Endothelial cell of umbilical vein (primary cell): Measurements from ENCODE around the gene AADAC. TPM values are rescaled to one million over a fixed set of nuclear protein-coding genes. Genes with fewer than 3 reads are reported as not detected.

Source experiments
- BruUV-seq: library from RNA; stranded (reverse); fragments of 400-500 nt; replicated peaks from 2 replicates; lab custom pipeline; 2021; lab: Mats Ljungman, UMichigan
- CTCF ChIA-PET: fragments of 300-600, 350-600 bp; sonication (Branson Sonifier 250); formaldehyde crosslinking; loops from one replicate; lab custom pipeline; 2021; ENCODE audit warnings: antibody characterized with exemption, inconsistent platforms; lab: Charles Lee
- POLR2A ChIA-PET: fragments of 300-600, 350-600 bp; sonication (Branson Sonifier 250); formaldehyde crosslinking; loops from one replicate; lab custom pipeline; 2021; ENCODE audit warnings: antibody characterized with exemption, inconsistent platforms; lab: Charles Lee
- DNase-seq: peaks from one replicate; pipeline ENCODE4 v3.0.0-alpha.2; 2011; ENCODE audit warnings: low read depth, low spot score
- FAIRE-seq: peaks from 2 replicates; lab custom pipeline; 2011; peaks lifted over from hg19 to GRCh38; lab: Jason Lieb, UNC
- H2AFZ ChIP-seq: 2 replicates; pipeline ENCODE4 v1.6.0; 2012; ENCODE audit warnings: low read depth, low read length, control low read depth, inconsistent platforms
- H3K27ac ChIP-seq: 2 replicates; pipeline ENCODE4 v1.5.1; 2011; ENCODE audit warnings: low read depth, mild to moderate bottlenecking, control low read depth, low read length, moderate library complexity; ENCODE audit not compliant: insufficient read depth
- H3K27me3 ChIP-seq, 2 experiments: 2 replicates each; pipeline versions ENCODE4 v1.6.0 to v1.6.1; 2011; ENCODE audit warnings: low read length in 2 of 2, mixed read lengths in 1 of 2; ENCODE audit not compliant: control insufficient read depth in 2 of 2, insufficient read depth in 2 of 2
- H3K36me3 ChIP-seq, 2 experiments: 2 replicates in 1 of 2; 3 replicates in 1 of 2; pipeline ENCODE4 v1.5.1; 2011; ENCODE audit warnings: low read length in 2 of 2, mild to moderate bottlenecking in 1 of 2, moderate library complexity in 1 of 2; ENCODE audit not compliant: control insufficient read depth in 2 of 2, insufficient read depth in 2 of 2; ENCODE audit errors: extremely low read depth in 1 of 2
- H3K4me1 ChIP-seq: 3 replicates; pipeline ENCODE4 v1.5.1; 2011; ENCODE audit warnings: mild to moderate bottlenecking, low read length; ENCODE audit not compliant: control insufficient read depth, insufficient read depth; ENCODE audit errors: extremely low read depth
- H3K4me2 ChIP-seq: 2 replicates; pipeline ENCODE4 v1.6.1; 2011; ENCODE audit warnings: low read length, control low read depth, mixed read lengths; ENCODE audit not compliant: insufficient read depth
- H3K4me3 ChIP-seq, 3 experiments: fragments of 200-600 bp in 1 of 3; sonication (generic), shearing (Covaris generic) in 1 of 3; replicated peaks in 1 of 3; 2 replicates each; pipeline ENCODE4 v1.5.1; 2011 to 2016; ENCODE audit warnings: control low read depth in 3 of 3, low read length in 3 of 3, mild to moderate bottlenecking in 2 of 3, inconsistent platforms in 1 of 3, low read depth in 1 of 3, moderate library complexity in 1 of 3; ENCODE audit not compliant: insufficient read depth in 1 of 3
- H3K79me2 ChIP-seq: 2 replicates; pipeline ENCODE4 v1.6.0; 2012; ENCODE audit warnings: low read length, inconsistent platforms; ENCODE audit not compliant: control insufficient read depth, insufficient read depth
- H3K9ac ChIP-seq: replicated peaks from 2 replicates; pipeline ENCODE3; 2011; ENCODE audit warnings: low read length, control low read depth; ENCODE audit not compliant: insufficient read depth; ENCODE audit errors: extremely low read depth
- H3K9me1 ChIP-seq: replicated peaks from 3 replicates; pipeline ENCODE4 v1.6.0; 2011; ENCODE audit warnings: mild to moderate bottlenecking, low read length; ENCODE audit not compliant: control insufficient read depth, insufficient read depth; ENCODE audit errors: extremely low read depth
- H3K9me3 ChIP-seq: replicated peaks from 2 replicates; pipeline ENCODE4 v1.5.1; 2012; ENCODE audit warnings: low read length, inconsistent platforms; ENCODE audit not compliant: control insufficient read depth, insufficient read depth
- H4K20me1 ChIP-seq: replicated peaks from 2 replicates; pipeline ENCODE3; 2011; ENCODE audit warnings: mild to moderate bottlenecking, low read length; ENCODE audit not compliant: control insufficient read depth, insufficient read depth; ENCODE audit errors: extremely low read depth
- CTCF ChIP-seq, 2 donors: IDR thresholded peaks; 1 replicate in 1 of 2; 2 replicates in 1 of 2; pipeline ENCODE4 v1.5.1; 2011; ENCODE audit warnings: low read length in 2 of 2, mild to moderate bottlenecking in 2 of 2, moderate library complexity in 2 of 2, control low read depth in 1 of 2, inconsistent platforms in 1 of 2, low read depth in 1 of 2; ENCODE audit not compliant: insufficient read depth in 1 of 2; ENCODE audit errors: extremely low read depth in 1 of 2
- EZH2 ChIP-seq: IDR thresholded peaks from 2 replicates; pipeline ENCODE4 v1.6.1; 2012; ENCODE audit warnings: borderline replicate concordance, low read depth, mild to moderate bottlenecking, moderate library complexity, low read length, inconsistent platforms; ENCODE audit not compliant: severe bottlenecking
- FOS ChIP-seq: IDR thresholded peaks from 2 replicates; pipeline ENCODE4 v1.6.1; 2011; ENCODE audit warnings: mild to moderate bottlenecking, low read length, moderate library complexity, borderline replicate concordance; ENCODE audit not compliant: insufficient read depth
- GATA2 ChIP-seq: IDR thresholded peaks from 2 replicates; pipeline ENCODE4 v1.7.0; 2011; ENCODE audit warnings: low read depth, mild to moderate bottlenecking, moderate library complexity, mixed read lengths, low read length; ENCODE audit not compliant: insufficient read length, insufficient read depth
- JUN ChIP-seq: IDR thresholded peaks from 2 replicates; pipeline ENCODE4 v1.6.1; 2011; ENCODE audit warnings: borderline replicate concordance, low read depth; ENCODE audit not compliant: insufficient read length, insufficient read depth
- MAX ChIP-seq: IDR thresholded peaks from 2 replicates; pipeline ENCODE4 v1.6.1; 2011; ENCODE audit not compliant: insufficient read depth, insufficient read length
- MYC ChIP-seq: IDR thresholded peaks from one replicate; pipeline ENCODE4 v1.6.1; 2011; ENCODE audit warnings: mild to moderate bottlenecking, low read depth, low read length
- POLR2A ChIP-seq: IDR thresholded peaks from 2 replicates; pipeline ENCODE4 v1.6.1; 2012; ENCODE audit warnings: low read depth, mild to moderate bottlenecking, control low read depth, low read length
- POLR2AphosphoS5 ChIP-seq: IDR thresholded peaks from 2 replicates; pipeline ENCODE4 v1.6.1; 2012; ENCODE audit warnings: low read depth, mild to moderate bottlenecking, control low read depth, low read length, moderate library complexity; ENCODE audit not compliant: insufficient read depth
- dilution Hi-C: fragments of 300-500 bp; cut with MboI; formaldehyde crosslinking; loops from one replicate; pipeline ENCODE4 v1.15.0; 2019; ENCODE audit warnings: low sequenced_read_pairs; ENCODE audit not compliant: extremely low pct_ligation_motif_present
- intact Hi-C: fragments of 100-400 bp; cut with micrococcal nuclease; formaldehyde crosslinking; loops from one replicate; pipeline ENCODE4 v1.10.0; 2022
- polyA plus RNA-seq, 4 experiments: library from polyadenylated mRNA; depleted of rRNA in 3 of 4; stranded (reverse) in 3 of 4; unstranded in 1 of 4; fragments of >200 nt; gene quantifications; 2 replicates each; pipeline versions ENCODE4 v1.2.1 to v1.2.3, GENCODE V29; 2011 to 2012; ENCODE audit warnings: missing spikeins in 1 of 4
- total RNA-seq: library from RNA; stranded (reverse); gene quantifications from 2 replicates; pipeline ENCODE4 v1.2.3, GENCODE V29; 2021

The AADAC gene
- total and polyA plus RNA-seq, 2 donors (not counting 3 experiments of a cell fraction or from before 2014, with no cell fraction given), result 0.27 to 0.62 TPM

GRCh38 chr3:151768393-151768930 is 45.5 kb upstream of the AADAC start:
- peak overlapping the region in 1 of 3 experiments; percentile 53 for H3K4me3 ChIP-seq
- H3K9ac ChIP-seq, result peak overlapping the region; percentile 40
- peaks cover 54% of the 10 kb centered on the region for H3K4me1 ChIP-seq
- peak overlapping the region; percentile 27 for H3K27ac ChIP-seq
- ChIA-PET POLR2A (no interaction called here), CTCF (interaction anchor here (1.5 kb wide), 1 partner anchor 676 kb away, joined by 3 read pairs; no protein-coding TSS in a partner anchor)
- dilution Hi-C loops, result no loop called here
- H3K4me2 ChIP-seq, result peak overlapping the region; percentile 63
- BruUV-seq, result no TSS peak
- no peaks in the 10 kb centered on the region for H4K20me1 ChIP-seq
- intact Hi-C loops, result loop anchor here (5.0 kb wide), 2 partner anchors 564 to 829 kb away; no protein-coding TSS in a partner anchor
- no peak for TF ChIP-seq GATA2
- no peak for TF ChIP-seq CTCF (IDR thresholded peaks at IDR 0.05; ENCODE audit: extremely low read depth in 1 of 2, insufficient read depth in 1 of 2, low read depth in 1 of 2, low read length in 2 of 2)
- TF ChIP-seq JUN, result no peak
- TF ChIP-seq FOS, result no peak
- no peak overlapping the region for H2AFZ ChIP-seq
- FAIRE-seq (no peak), DNase-seq (peak; percentile 21)
- H3K9me1 ChIP-seq, result no peaks in the 10 kb centered on the region
- H3K79me2 ChIP-seq, result peaks cover 3% of the 10 kb centered on the region
- H3K9me3 ChIP-seq, result no peaks in the 10 kb centered on the region
- H3K36me3 ChIP-seq, result no peaks in the 10 kb centered on the region
- H3K27me3 ChIP-seq, result no peaks in the 10 kb centered on the region

DNA sequence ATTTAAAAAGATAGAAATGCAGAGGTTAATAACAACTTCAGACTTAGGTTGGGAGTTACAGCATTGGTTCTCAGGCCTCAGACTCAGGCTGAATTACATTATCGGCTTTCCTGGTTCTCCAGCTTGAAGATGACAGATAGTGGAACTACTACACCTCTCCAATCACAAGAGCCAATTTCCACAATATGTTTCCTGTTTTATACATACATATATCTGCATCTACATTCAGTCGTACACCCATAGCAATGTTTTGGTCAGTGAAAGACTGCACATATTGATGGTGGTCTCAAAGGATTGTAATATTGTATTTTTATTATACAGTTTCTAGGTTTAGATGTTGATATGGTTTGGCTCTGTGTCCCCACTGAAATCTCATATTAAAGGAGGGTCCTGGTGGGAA is 44.7 kb upstream of the AADAC start:
- intact Hi-C loops, result loop anchor here (5.0 kb wide), 2 partner anchors 563 to 828 kb away; no protein-coding TSS in a partner anchor
- Histone ChIP-seq H3K79me2 (peaks cover 3% of the 10 kb centered on the region), H3K36me3 (no peaks in the 10 kb centered on the region), H3K9ac (peak overlapping the region; percentile 64), H3K9me3 (no peaks in the 10 kb centered on the region), H2AFZ (no peak overlapping the region), H3K4me2 (peak overlapping the region; percentile 2), H3K27ac (peak overlapping the region; percentile 80), H3K9me1 (no peaks in the 10 kb centered on the region), H3K27me3 (no peaks in the 10 kb centered on the region), H3K4me3 (no peak overlapping the region), H3K4me1 (peaks cover 54% of the 10 kb centered on the region), H4K20me1 (no peaks in the 10 kb centered on the region)
- CTCF ChIA-PET, result interaction anchor here (1.4 to 1.5 kb wide), 3 partner anchors 70 to 675 kb away, joined by 3 to 8 read pairs (median 3); no protein-coding TSS in a partner anchor
- FAIRE-seq (no peak), DNase-seq (peak; percentile 69)
- POLR2A ChIA-PET, result no interaction called here
- dilution Hi-C loops, result no loop called here
- BruUV-seq, result no TSS peak
- TF ChIP-seq POLR2AphosphoS5 (no peak), MAX (no peak), MYC (no peak), CTCF (IDR thresholded peaks at IDR 0.05; ENCODE audit: extremely low read depth in 1 of 2, insufficient read depth in 1 of 2, low read depth in 1 of 2, low read length in 2 of 2) (no peak), GATA2 (no peak), JUN (no peak), FOS (no peak), POLR2A (no peak), EZH2 (no peak)
